ENCODE measurements around the gene SMAD6. TPM values are rescaled to one million over a fixed set of nuclear protein-coding genes. Genes with fewer than 3 reads are reported as not detected.

SMAD6 gene
- total and polyA plus RNA-seq, 2 experiments from 2014 or later, result 26.6 to 35.4 TPM

GRCh38 chr15:66705277-66706146 lies 3.5 kb downstream of the SMAD6 start:
- Histone ChIP-seq H3K4me2 (peak overlapping the region; percentile 85), H3K4me3 (peak overlapping the region; percentile 91), H3K79me2 (peaks cover 79% of the 10 kb centered on the region), H3K27ac (peak overlapping the region; percentile 88), H3K27me3 (no peaks in the 10 kb centered on the region), H3K36me3 (replicated peaks; ENCODE audit: insufficient read depth, low read depth) (no peaks in the 10 kb centered on the region), H4K20me1 (ENCODE audit: insufficient read depth, poor library complexity, severe bottlenecking) (peaks cover 54% of the 10 kb centered on the region), H3K9me2 (replicated peaks; ENCODE audit: insufficient read depth) (no peaks in the 10 kb centered on the region), H3K9me3 (ENCODE audit: low read depth) (no peaks in the 10 kb centered on the region), H3K4me1 (ENCODE audit: insufficient read depth) (peaks cover 41% of the 10 kb centered on the region), H2AFZ (no peak overlapping the region)
- WGBS (ENCODE audit: low lambda C conversion rate, missing lambda C conversion rate), result 68% methylated on average over 6 of the region's 6 CpGs
- no peak for DNase-seq (ENCODE audit: low spot score)
- TF ChIP-seq EZH2phosphoT487 (IDR thresholded peaks at IDR 0.05; ENCODE audit: low read depth, severe bottlenecking, unreplicated experiment), result no peak
- no peak for TF ChIP-seq CTCF (IDR thresholded peaks at IDR 0.05; ENCODE audit: poor library complexity)
- TF ChIP-seq EZH2 (IDR thresholded peaks at IDR 0.05; ENCODE audit: borderline replicate concordance), result no peak

- no peak overlapping the region for H2AFZ ChIP-seq
- DNase-seq (ENCODE audit: low spot score), result peak; percentile 65
- 49% methylated on average over 22 of the region's 22 CpGs for WGBS (ENCODE audit: low lambda C conversion rate, missing lambda C conversion rate)
Observed at GRCh38 chr15:66706225-66706732, 4.2 kb downstream of the SMAD6 start.

GRCh38 chr15:66706840-66707239 lies 4.8 kb downstream of the SMAD6 start:
- Histone ChIP-seq H4K20me1 (ENCODE audit: insufficient read depth, poor library complexity, severe bottlenecking) (peaks cover 54% of the 10 kb centered on the region), H3K79me2 (peaks cover 93% of the 10 kb centered on the region), H3K27me3 (no peaks in the 10 kb centered on the region), H3K9me2 (replicated peaks; ENCODE audit: insufficient read depth) (no peaks in the 10 kb centered on the region), H2AFZ (no peak overlapping the region), H3K4me2 (peak overlapping the region; percentile 85), H3K36me3 (replicated peaks; ENCODE audit: insufficient read depth, low read depth) (no peaks in the 10 kb centered on the region), H3K4me3 (peak overlapping the region; percentile 9), H3K9me3 (ENCODE audit: low read depth) (no peaks in the 10 kb centered on the region), H3K4me1 (ENCODE audit: insufficient read depth) (peaks cover 52% of the 10 kb centered on the region), H3K27ac (peak overlapping the region; percentile 88)
- TF ChIP-seq CTCF (IDR thresholded peaks at IDR 0.05; ENCODE audit: poor library complexity), result no peak
- TF ChIP-seq EZH2 (IDR thresholded peaks at IDR 0.05; ENCODE audit: borderline replicate concordance), result no peak
- no peak for TF ChIP-seq EZH2phosphoT487 (IDR thresholded peaks at IDR 0.05; ENCODE audit: low read depth, severe bottlenecking, unreplicated experiment)
- no peak for DNase-seq (ENCODE audit: low spot score)
- WGBS (ENCODE audit: low lambda C conversion rate, missing lambda C conversion rate), result 49% methylated on average over 6 of the region's 6 CpGs

More at GRCh38 chr15:66706225-66706732, 4.2 kb downstream of the SMAD6 start:
- Histone ChIP-seq H3K36me3 (replicated peaks; ENCODE audit: insufficient read depth, low read depth) (no peaks in the 10 kb centered on the region), H3K27me3 (no peaks in the 10 kb centered on the region), H3K9me3 (ENCODE audit: low read depth) (no peaks in the 10 kb centered on the region), H3K4me3 (peak overlapping the region; percentile 9), H3K79me2 (peaks cover 87% of the 10 kb centered on the region), H3K4me2 (peak overlapping the region; percentile 85), H3K4me1 (ENCODE audit: insufficient read depth) (peaks cover 48% of the 10 kb centered on the region), H3K27ac (peak overlapping the region; percentile 88), H3K9me2 (replicated peaks; ENCODE audit: insufficient read depth) (no peaks in the 10 kb centered on the region), H4K20me1 (ENCODE audit: insufficient read depth, poor library complexity, severe bottlenecking) (peaks cover 54% of the 10 kb centered on the region)
- no peak for TF ChIP-seq EZH2phosphoT487 (IDR thresholded peaks at IDR 0.05; ENCODE audit: low read depth, severe bottlenecking, unreplicated experiment)
- TF ChIP-seq CTCF (IDR thresholded peaks at IDR 0.05; ENCODE audit: poor library complexity), result peak; percentile 51

All from hepatocyte (in vitro differentiated cells).